Epidermal melanocyte (primary cell): ENCODE results near the gene KLF7.
"Not testable (repeated sequence)": the region's sequence is repeated elsewhere in the genome, so short reads cannot be mapped to it uniquely, and the experiment has no call there.

ENCODE experiments used
- DNase-seq: peaks from one replicate; pipeline ENCODE4 v3.0.0; 2011; ENCODE audit warnings: low spot score; ENCODE audit not compliant: insufficient read length

The KLF7 gene

GRCh38 chr2:207066791-207067460, 98.8 kb downstream of the KLF7 start:
- DNase-seq: no peak

GRCh38 chr2:207066166-207066565, 99.6 kb downstream of the KLF7 start:
- no peak for DNase-seq

- DNase-seq: no peak
Observed at GRCh38 chr2:207064128-207064690, 101.5 kb downstream of the KLF7 start.

- no peak for DNase-seq
Observed at GRCh38 chr2:207061181-207061580, 104.6 kb downstream of the KLF7 start.

GRCh38 chr2:207055257-207055656, 110.5 kb downstream of the KLF7 start:
- DNase-seq: no peak

DNA sequence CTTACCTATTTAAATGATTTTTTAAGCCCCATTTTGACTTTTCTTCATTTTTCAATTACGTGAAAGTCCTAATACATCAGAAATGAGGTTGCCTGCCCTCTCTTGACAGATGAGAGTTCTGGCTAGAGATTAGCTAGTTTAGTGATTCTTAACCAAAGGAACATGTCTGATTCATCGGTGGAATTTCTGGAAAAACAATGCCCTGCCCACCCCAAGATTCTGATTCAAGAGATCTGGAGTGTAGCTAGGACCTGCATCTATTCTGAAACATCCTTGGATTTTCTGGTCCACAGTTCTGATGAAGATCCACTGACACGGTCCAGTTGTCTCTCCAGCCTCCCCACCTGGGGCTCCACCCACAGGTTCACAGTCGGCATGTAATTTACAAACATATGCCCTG, 111.2 kb downstream of the KLF7 start:
- DNase-seq: no peak

DNA sequence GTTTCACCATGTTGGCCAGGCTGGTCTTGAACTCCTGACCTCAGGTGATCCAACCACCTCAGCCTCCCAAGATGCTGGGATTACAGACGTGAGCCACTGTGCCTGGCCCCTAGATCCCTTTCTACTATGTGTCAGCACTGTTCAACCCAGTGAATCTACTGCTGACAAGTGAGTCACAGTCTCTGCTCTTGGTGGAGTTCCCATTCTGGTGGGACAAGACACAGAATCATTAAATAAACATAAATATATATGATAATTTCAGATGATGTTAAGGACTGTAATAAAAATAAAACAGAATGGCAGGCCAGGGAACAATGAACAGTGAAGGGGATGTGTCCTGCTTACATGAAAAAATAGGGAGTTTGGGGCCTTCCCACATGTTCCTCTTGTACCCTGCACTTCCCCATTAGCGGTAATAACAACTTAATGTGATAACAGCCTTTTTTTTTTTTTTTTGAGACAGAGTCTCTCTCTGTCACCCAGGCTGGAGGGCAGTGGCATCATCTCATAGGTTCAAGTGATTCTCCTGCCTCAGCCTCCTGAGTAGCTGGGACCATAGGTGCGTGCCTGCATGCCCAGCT, 114.3 kb downstream of the KLF7 start:
- no peak for DNase-seq

GRCh38 chr2:207049122-207049521, 116.6 kb downstream of the KLF7 start:
- no peak for DNase-seq

- no peak for DNase-seq
Observed at GRCh38 chr2:207048416-207048815, 117.3 kb downstream of the KLF7 start.

DNA sequence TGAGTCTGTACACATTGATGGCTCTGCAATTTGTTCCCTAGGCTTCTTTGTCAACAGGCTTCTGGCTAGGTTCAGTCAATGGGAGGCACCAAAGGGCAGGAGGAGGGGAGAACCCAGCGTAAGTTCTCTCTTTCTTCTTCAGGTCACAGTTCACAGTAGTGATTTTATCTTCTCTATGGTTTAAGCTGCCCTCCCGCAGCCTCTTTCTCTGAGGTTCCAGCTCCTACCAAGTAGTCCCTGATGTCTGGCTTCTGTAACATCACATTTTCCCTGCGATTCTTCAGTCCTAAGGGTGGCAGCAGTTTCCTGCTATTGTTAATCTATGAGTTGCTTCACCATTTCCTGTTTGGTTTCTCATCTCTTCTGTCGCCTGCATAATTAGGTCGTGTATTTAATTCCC, 119.0 kb downstream of the KLF7 start:
- no peak for DNase-seq

DNA sequence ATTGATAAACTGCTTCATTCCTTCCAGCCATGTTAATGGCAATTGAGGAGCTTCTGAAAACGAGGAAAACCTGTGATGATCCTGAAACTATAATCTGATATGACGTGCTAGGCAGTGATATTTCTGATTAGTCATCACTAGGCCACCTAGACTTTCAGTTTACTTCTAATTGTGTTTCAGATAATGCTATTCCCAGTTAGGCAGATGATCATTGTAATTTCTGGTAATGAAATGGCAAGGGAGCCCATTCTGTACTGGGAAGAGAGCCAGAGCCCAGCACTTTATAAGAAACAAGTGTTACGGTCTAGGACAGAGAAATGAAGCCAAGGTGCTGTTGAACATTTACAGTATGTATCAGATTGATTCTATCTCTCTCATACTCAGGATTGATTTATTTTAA, 120.2 kb downstream of the KLF7 start:
- no peak for DNase-seq

DNA sequence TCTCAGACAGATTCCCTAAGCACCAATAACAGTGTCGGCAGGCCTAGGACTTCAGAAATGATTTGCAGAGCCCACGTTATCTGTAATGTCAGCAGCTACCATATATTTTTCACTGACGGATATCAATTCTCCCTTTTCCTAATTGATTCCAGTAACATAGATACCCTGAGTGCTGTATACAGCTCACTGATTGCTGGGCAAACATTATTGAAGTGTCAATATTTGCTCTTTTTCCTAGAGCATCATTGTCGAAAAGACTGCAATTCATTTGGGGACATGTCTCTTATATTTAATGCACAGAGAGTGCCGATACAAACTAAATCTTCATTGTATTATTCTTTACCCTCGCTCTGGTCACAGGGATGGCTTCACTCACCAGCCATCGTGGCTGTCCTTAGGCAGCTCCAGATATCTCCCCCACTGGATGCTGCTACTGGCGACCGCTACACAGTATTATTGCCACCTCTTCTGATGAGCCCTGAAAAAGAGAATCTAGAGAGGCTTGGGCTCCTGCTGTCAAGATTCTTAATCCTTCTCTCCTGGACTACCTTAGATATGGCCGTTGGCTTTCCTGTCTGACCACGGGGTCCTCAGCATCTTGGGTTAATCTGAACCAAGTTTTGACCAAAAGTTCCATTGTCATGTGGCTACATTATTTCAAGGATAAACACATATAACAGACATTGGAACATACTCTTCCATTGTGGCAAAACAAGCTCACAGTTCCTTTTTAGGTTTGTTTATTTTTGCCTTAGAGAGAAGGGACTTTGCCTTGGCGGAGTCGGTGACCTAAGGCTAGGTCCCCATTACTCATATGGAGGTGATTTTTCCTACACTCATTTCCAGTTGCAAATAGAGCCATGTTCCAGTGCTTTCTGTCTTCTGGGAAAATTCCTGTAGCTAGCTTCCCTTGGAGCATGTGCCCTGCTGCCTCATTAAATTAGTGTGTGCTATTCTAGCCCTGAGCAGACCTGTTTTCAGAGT, 121.1 kb downstream of the KLF7 start:
- no peak for DNase-seq

- no peak for DNase-seq
Observed at GRCh38 chr2:207042841-207043240, 122.9 kb downstream of the KLF7 start.

DNA sequence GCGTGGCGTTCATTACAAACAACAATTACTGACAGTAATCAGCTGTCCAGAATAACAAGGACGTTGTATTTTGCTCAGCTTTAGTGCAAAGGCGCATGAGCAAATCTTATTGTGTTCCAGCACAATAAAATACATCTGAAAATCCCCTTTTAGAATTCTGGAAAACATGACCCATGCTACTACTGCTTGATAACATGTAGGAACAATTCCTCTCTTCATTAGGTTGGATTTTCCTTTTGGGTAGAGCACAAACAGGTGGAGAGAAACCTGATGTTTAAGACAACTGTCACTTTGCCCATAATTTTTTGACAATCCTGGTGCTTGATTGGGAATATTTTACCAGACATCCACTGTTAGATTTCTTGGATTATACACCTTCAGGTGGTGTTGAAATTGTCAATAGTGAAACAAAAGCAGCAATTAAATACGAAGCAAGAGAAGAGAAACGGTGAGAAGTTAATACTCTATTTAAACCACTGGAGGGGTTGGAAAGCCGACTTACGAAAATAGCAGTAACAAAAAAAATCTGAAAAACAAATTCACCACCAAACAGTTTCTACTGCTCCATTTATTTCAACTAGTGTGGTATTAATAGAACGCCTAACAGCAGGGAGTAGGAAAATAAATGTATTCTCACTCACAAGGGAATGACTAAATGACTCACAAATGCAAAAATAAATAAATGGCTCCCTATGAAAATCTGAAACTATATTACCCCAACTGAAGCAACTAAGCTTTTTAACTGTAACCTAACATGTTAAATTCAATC, 123.8 kb downstream of the KLF7 start:
- DNase-seq: no peak

DNA sequence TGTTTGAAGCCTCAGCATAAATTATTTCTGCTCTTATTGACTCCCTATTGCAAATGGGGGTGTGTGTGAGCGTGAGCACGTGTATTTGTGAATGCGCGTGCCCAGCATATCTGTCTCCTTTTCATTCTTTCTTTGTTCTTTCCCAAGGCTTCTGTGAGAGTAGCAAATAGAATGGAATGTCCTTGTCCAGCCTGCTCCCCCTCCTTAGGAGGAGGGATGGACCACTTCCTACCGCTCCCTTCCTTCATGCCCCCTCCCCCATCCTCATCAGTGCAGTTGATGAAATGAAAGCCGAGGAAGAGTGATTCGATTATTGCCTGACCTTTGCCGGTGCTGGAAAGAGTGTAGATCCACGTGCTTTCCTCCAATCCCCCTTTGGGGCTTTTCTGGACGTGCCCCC, 124.5 kb downstream of the KLF7 start:
- no peak for DNase-seq

DNA sequence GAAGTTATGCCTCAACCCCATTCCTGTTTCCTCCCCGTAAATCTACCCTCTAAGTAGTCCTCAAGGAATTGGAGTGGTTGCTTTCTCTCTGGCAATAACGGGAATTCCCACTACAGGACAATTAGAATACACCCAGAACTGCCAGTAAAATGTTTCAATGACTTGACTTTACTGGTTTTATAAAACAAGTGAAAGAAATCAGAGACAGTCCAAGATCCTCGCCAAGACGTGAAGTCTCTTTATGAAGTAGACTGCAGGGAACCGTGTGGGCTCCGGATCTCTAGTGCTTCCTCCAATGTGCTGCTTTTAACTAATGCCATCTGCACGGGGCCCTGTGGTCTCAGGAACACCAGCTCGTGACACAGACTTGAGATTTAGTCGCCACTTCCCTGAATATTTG, 125.1 kb downstream of the KLF7 start:
- DNase-seq: no peak

DNA sequence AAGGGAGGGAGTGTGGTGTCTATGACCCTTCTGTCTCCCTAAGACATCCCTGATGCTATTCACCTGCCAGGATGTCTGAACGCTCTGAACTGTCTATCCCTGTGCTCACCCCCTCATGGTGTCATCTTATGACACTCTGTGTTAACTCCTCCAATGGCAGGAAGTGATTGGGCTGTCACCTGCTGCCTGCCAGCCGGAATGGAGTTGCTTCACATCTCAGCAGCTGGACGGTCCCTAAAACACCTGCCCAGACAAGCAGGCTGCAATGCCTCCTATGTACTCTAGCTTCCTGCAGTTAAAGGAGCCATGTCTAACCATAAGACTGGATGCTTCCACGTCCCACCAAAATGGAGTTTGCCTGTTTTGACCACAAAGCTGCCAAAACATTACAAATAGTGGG, 126.5 kb downstream of the KLF7 start:
- DNase-seq: no peak

DNA sequence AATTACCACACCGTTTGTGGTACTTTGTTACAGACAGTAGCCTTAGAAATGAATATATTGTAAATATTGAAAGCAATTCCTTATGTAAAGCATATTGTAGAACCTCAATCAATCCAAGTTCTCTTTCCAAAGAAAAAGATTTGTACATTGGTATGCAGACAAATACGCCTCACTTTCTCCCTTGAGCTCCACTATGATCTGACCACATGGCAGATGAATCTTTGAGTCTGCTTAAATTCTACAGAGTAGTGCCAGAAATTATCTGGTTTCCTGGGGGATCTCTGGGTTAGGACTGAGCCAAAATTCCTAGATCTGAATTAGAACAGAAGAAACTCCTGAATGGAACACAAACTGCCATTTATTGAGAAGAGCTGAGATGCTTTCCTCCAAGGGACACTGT, 127.4 kb downstream of the KLF7 start:
- no peak for DNase-seq

GRCh38 chr2:207037896-207038295, 127.9 kb downstream of the KLF7 start:
- DNase-seq: no peak

DNA sequence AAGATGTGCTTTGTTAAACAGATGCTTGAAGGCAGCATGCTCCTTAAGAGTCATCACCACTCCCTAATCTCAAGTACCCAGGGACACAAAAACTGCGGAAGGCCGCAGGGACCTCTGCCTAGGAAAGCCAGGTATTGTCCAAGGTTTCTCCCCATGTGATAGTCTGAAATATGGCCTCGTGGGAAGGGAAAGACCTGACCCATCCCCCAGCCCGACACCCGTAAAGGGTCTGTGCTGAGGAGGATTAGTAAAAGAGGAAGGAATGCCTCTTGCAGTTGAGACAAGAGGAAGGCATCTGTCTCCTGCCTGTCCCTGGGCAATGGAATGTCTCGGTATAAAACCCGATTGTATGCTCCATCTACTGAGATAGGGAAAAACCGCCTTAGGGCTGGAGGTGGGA, 128.7 kb downstream of the KLF7 start:
- not testable (repeated sequence) for DNase-seq

GRCh38 chr2:207035875-207036274, 129.9 kb downstream of the KLF7 start:
- DNase-seq: no peak
